ENCODE data around the gene FANCM. TPM values are rescaled to one million over a fixed set of nuclear protein-coding genes. Genes with fewer than 3 reads are reported as not detected.

FANCM gene
- total RNA-seq, 1 experiment from 2014 or later: 11.7 TPM

GRCh38 chr14:45096218-45096617 lies 39.5 kb upstream of the FANCM start:
- Histone ChIP-seq H3K27me3 (ENCODE audit: low read length) (no peaks in the 10 kb centered on the region), H3K79me2 (ENCODE audit: low read length) (peaks cover 60% of the 10 kb centered on the region), H2AFZ (ENCODE audit: low read length) (no peak overlapping the region), H3K4me2 (ENCODE audit: low read length) (peak overlapping the region; percentile 33; the same call in 1 of the 2 replicates), H3K9me2 (replicated peaks; ENCODE audit: low read length) (no peaks in the 10 kb centered on the region), H3K9me3 (ENCODE audit: low read length) (no peaks in the 10 kb centered on the region), H3K36me3 (ENCODE audit: low read depth, low read length) (peaks cover 52% of the 10 kb centered on the region), H3K27ac (ENCODE audit: low read length) (no peak overlapping the region), H3K4me3 (ENCODE audit: low read length) (no peak overlapping the region), H3K9ac (ENCODE audit: low read length) (no peak overlapping the region), H3K4me1 (ENCODE audit: insufficient read depth, low read length) (peaks cover 23% of the 10 kb centered on the region), H3F3A (ENCODE audit: low read length, unreplicated experiment) (peaks cover 3% of the 10 kb centered on the region), H4K20me1 (ENCODE audit: low read length) (peaks cover 7% of the 10 kb centered on the region; the same call in 1 of the 2 replicates)
- DNase-seq: peak; percentile 78
- BruUV-seq (replicated peaks): no TSS peak
- TF ChIP-seq EZH2phosphoT487 (IDR thresholded peaks at IDR 0.05; ENCODE audit: borderline replicate concordance, low read length): no peak
- TF ChIP-seq CTCF (conservative IDR thresholded peaks at IDR 0.05; ENCODE audit: low read depth, low read length): no peak
- TF ChIP-seq EZH2 (IDR thresholded peaks at IDR 0.05; ENCODE audit: low read length, unreplicated experiment): no peak
- ChIA-PET POLR2A (ENCODE audit: unreplicated experiment) (interaction anchor here (0.7 kb wide), 1 partner anchor 101 kb away, joined by 42 read pairs; no protein-coding TSS in a partner anchor), CTCF (interaction anchor here (0.6 kb wide), 1 partner anchor 228 kb away, joined by 3 read pairs; no protein-coding TSS in a partner anchor)
- intact Hi-C loops (cut with micrococcal nuclease): loop anchor here (1.0 kb wide), 3 partner anchors 12 to 38 kb away; partner anchors contain the start of genes FKBP3 and PRPF39
- peak; percentile 98 for ATAC-seq

- Histone ChIP-seq H4K20me1 (ENCODE audit: low read length) (no peaks in the 10 kb centered on the region), H3K9me2 (replicated peaks; ENCODE audit: low read length) (no peaks in the 10 kb centered on the region), H3K27me3 (ENCODE audit: low read length) (no peaks in the 10 kb centered on the region), H2AFZ (ENCODE audit: low read length) (no peak overlapping the region), H3K4me1 (ENCODE audit: insufficient read depth, low read length) (no peaks in the 10 kb centered on the region), H3K9ac (ENCODE audit: low read length) (no peak overlapping the region), H3K4me3 (ENCODE audit: low read length) (no peak overlapping the region), H3F3A (ENCODE audit: low read length, unreplicated experiment) (no peaks in the 10 kb centered on the region), H3K4me2 (ENCODE audit: low read length) (no peak overlapping the region), H3K27ac (ENCODE audit: low read length) (no peak overlapping the region), H3K79me2 (ENCODE audit: low read length) (0 out of 2 replicates have a peak, but pooled peaks cover 5% of the 10 kb centered on the region), H3K9me3 (ENCODE audit: low read length) (no peaks in the 10 kb centered on the region), H3K36me3 (ENCODE audit: low read depth, low read length) (peaks cover 74% of the 10 kb centered on the region)
- ATAC-seq (no peak), DNase-seq (no peak)
- intact Hi-C loops (cut with micrococcal nuclease): no loop called here
- CTCF ChIA-PET: no interaction called here
- no peak for TF ChIP-seq CTCF (conservative IDR thresholded peaks at IDR 0.05; ENCODE audit: low read depth, low read length)
- no peak for TF ChIP-seq EZH2 (IDR thresholded peaks at IDR 0.05; ENCODE audit: low read length, unreplicated experiment)
- no peak for TF ChIP-seq EZH2phosphoT487 (IDR thresholded peaks at IDR 0.05; ENCODE audit: borderline replicate concordance, low read length)
- no TSS peak for BruUV-seq (replicated peaks)
- POLR2A ChIA-PET (ENCODE audit: unreplicated experiment): no interaction called here
Measured at GRCh38 chr14:45103806-45104205, 31.9 kb upstream of the FANCM start.

- Histone ChIP-seq H3F3A (ENCODE audit: low read length, unreplicated experiment) (no peaks in the 10 kb centered on the region), H2AFZ (ENCODE audit: low read length) (no peak overlapping the region), H3K9me2 (replicated peaks; ENCODE audit: low read length) (no peaks in the 10 kb centered on the region), H3K9ac (ENCODE audit: low read length) (no peak overlapping the region), H3K4me2 (ENCODE audit: low read length) (no peak overlapping the region), H3K27me3 (ENCODE audit: low read length) (no peaks in the 10 kb centered on the region), H3K9me3 (ENCODE audit: low read length) (no peaks in the 10 kb centered on the region), H4K20me1 (ENCODE audit: low read length) (no peaks in the 10 kb centered on the region), H3K79me2 (ENCODE audit: low read length) (0 out of 2 replicates have a peak, but pooled peaks cover 5% of the 10 kb centered on the region), H3K4me1 (ENCODE audit: insufficient read depth, low read length) (no peaks in the 10 kb centered on the region), H3K4me3 (ENCODE audit: low read length) (no peak overlapping the region), H3K27ac (ENCODE audit: low read length) (no peak overlapping the region), H3K36me3 (ENCODE audit: low read depth, low read length) (peaks cover 77% of the 10 kb centered on the region)
- no TSS peak for BruUV-seq (replicated peaks)
- ChIA-PET POLR2A (ENCODE audit: unreplicated experiment) (no interaction called here), CTCF (no interaction called here)
- TF ChIP-seq EZH2 (IDR thresholded peaks at IDR 0.05; ENCODE audit: low read length, unreplicated experiment) (no peak), CTCF (conservative IDR thresholded peaks at IDR 0.05; ENCODE audit: low read depth, low read length) (no peak)
- ATAC-seq (no peak), DNase-seq (no peak)
- intact Hi-C loops (cut with micrococcal nuclease): no loop called here
Measured at GRCh38 chr14:45104561-45104960, 31.2 kb upstream of the FANCM start.
